Endometrial microvascular endothelial cells (primary cell): ENCODE measurements around the gene ZC3H8. TPM values are rescaled to one million over a fixed set of nuclear protein-coding genes. Genes with fewer than 3 reads are reported as not detected.
"Not testable (repeated sequence)": the region's sequence is repeated elsewhere in the genome, so short reads cannot be mapped to it uniquely, and the experiment has no call there.

Experiments
- in situ Hi-C: cut with HindIII; loops from 2 replicates; pipeline ENCODE4 v1.10.0; 2017; ENCODE audit warnings: low sequenced_read_pairs, low pct_unique_long_range_greater_than_20kb; ENCODE audit errors: inconsistent ontology term
- total RNA-seq: library from RNA; depleted of rRNA; stranded (reverse); fragments of >200 nt; gene quantifications from one replicate; pipeline ENCODE4 v1.2.3, GENCODE V29; 2015; ENCODE audit errors: inconsistent ontology term

Gene ZC3H8
- total RNA-seq, 1 donor from 2014 or later: 2.0 TPM

GRCh38 chr2:112268547-112268946, 13.7 kb upstream of the ZC3H8 start:
- in situ Hi-C loops: no loop called here

GRCh38 chr2:112262876-112263275, 8.0 kb upstream of the ZC3H8 start:
- in situ Hi-C loops: no loop called here

- in situ Hi-C loops: no loop called here
These were observed 5.4 kb upstream of the ZC3H8 start for GRCh38 chr2:112260295-112260625.

DNA sequence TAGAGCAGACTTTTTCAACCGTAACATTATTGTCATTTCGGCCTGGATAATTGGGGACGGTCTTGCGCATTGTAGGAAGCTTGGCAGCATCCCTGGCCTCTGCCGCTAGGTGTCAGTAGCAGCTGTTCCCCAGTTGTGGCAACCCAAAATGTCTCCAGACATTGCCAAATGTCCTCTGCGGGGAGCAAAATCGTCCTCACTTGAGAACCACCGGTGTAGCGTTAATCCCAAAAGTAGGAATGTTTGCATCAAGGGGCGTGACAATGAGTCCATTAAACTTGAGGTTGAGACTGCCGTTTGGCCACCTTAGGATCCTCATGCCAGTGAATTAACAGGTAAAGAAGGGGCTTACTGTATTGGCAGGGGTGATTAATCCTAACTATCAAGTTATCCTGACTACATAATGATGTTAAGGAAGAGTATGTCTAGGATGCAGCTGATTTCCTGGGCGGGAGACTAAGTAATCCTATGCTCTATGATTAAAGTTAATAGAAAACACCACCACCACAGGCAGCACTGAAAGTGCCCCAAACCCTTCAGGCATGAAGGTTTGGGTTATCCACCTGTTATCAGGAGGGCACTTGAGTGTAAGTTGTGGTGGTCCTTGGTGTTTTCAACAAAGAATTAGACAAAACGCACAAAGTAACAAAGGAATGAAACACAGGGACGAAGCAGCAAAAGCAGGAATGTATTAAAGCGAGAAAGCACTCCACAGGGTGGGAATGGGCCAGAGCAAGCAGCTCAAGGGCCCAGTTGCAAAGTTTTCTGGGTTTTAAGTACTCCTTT, 4.9 kb upstream of the ZC3H8 start:
- in situ Hi-C loops: no loop called here

DNA sequence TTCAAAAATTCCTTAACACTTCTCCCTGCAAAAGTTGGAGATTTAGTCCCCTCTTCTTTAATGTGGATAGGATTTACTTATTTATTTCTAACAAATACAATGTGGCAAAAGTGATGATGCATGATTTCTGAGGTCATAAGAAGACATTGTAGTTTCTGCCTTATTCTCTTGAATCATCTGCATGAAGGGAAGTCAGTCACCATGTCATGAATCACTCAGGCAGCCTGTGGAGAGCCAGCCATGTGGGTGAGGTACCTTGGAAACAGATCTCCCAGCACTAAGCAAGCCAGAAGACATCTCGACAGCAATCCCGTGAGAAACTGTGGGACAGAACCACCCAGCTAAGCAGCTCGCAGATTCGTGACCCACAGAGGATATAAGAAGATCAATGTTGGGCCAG, 2.7 kb upstream of the ZC3H8 start:
- in situ Hi-C loops: no loop called here

- in situ Hi-C loops: no loop called here
These were observed 1.8 kb upstream of the ZC3H8 start for GRCh38 chr2:112256654-112257053.

DNA sequence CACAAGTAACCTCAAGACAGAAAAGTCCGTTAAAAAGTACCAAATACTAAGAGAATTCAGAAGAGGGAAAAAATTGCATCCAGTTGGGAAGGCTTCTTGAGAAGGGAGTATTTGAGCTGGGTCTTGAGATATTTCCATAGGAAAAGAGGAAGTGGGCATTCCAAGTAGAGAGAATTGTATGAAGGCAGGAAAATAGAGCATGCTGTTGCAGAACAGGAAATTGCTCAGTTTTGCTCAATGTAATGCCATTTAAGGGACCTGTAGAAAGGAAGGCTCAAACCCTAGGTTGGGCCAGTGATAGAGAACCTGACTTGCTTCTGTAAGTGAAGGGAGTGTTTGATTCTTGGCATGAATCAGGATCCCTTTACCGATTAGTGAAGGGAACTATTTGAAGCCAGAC, 1.0 kb upstream of the ZC3H8 start:
- in situ Hi-C loops: no loop called here

GRCh38 chr2:112253261-112253815, 1.5 kb downstream of the ZC3H8 start:
- in situ Hi-C loops: no loop called here

DNA sequence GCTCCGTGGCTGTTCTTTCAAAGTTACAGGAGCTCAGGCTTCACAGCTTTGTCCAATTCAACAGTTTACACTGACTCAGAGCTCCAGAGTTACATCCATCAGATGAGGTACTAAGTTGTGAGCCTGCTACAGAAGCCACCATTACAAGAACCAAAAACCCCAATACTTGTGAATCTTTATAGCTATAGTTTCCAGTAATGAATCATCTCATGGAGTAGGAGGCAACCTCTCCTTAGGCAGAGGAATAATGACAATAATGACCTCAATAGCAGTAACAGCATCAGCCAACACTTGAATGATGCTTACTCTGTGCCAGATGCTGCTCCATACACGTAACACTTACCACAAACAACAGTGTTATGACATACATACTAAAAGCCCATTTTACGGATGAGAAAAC, 3.6 kb downstream of the ZC3H8 start:
- in situ Hi-C loops: no loop called here

DNA sequence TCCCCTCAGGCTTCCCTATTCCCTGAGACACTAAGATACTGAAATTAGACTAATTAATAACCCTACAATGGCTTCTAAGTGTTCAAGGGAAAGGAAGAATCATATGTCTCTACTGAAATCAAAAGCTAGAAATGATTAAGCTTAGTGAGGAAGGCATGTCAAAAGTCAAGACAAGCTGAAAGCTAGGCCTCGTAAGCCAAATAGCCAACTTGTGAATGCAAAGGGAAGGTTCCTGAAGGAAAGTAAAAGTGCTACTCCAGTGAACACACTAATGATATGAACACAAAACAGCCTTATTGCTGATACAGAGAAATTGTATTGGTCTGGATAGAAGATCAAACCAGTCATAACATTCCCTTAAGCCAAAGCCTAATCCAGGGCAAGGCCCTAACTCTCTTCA, 10.0 kb downstream of the ZC3H8 start:
- in situ Hi-C loops: no loop called here

GRCh38 chr2:112243233-112243632, 11.6 kb downstream of the ZC3H8 start:
- in situ Hi-C loops: no loop called here

DNA sequence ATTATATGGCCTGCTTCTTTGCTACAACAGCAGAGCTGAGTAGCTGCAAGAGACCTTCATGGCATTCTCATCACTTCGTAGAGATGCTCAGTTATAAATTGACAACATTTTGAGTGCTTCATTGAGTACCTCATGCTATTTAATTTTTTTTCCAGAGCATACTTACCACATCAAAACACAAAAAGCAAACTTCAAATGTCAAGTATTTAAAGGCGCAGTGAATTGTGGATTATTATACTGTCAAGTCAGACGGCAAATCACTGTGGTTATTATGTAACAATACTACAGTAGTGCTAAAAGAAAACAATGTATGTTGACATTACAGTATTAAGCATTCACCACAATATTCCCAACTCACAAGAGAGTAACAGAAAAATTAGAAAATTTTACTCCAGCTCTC, 12.5 kb downstream of the ZC3H8 start:
- in situ Hi-C loops: no loop called here

DNA sequence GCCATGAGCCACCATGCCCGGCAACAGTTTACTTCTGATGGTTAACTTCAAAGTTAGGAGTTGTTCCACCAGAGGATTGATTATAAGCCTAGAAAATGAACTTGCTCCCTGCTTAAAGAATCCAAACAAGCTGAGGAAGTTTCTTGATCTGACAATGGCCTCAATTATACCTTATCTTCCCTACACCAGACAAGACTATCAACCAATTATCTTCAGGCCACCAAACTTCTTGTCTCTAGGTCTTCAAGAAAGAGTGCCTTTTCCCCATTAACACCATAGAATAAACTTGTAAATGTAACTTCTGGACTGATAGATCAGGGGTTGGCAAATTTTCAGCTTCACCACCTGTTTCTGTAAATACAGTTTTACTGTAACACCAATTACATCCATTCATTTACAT, 15.0 kb downstream of the ZC3H8 start:
- in situ Hi-C loops: no loop called here

GRCh38 chr2:112230371-112230770, 24.5 kb downstream of the ZC3H8 start:
- in situ Hi-C loops: no loop called here

- in situ Hi-C loops: no loop called here
These were observed 25.5 kb downstream of the ZC3H8 start for GRCh38 chr2:112229348-112229747.

DNA sequence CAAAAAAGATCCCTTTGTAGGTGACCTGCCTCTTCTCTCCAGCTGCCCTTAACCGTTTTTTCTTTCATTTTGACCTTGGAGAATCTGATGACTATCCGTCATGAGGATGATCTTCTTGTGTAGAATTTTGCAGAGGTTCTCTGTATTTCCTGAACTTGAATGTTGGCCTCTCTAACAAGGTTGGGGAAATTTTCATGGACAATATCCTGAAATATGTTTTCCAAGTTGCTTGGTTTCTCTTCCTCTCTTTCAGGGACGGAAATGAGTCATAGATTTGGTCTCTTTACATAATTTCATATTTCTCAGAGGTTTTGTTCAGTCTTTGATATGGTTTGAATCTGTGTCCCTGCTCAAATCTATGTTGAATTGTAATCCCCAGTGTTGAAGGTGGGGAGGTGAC, 34.0 kb downstream of the ZC3H8 start:
- in situ Hi-C loops: no loop called here

GRCh38 chr2:112220186-112220585, 34.7 kb downstream of the ZC3H8 start:
- in situ Hi-C loops: no loop called here

DNA sequence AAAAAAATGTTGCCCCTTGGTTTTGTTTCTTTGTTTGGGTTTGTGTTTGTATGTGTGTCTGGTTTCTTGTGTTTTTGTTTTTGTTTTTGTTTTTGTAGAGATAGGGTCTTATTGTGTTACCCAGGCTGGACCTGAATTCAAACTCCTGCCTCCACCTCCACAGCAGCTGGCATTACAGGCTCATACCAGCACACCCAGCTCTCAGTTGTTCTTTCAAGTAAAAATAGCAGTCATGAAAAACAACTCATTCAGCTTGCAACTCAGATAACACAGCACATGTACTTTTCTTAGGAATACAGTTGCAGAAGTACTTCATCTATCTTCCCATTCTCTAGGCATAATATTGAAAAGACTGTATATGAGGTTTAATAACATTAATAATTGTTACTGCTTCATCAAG, 37.0 kb downstream of the ZC3H8 start:
- in situ Hi-C loops: no loop called here

GRCh38 chr2:112216167-112216566, 38.7 kb downstream of the ZC3H8 start:
- in situ Hi-C loops: no loop called here

- in situ Hi-C loops: not testable (repeated sequence)
These were observed 46.9 kb downstream of the ZC3H8 start for GRCh38 chr2:112207905-112208304.

GRCh38 chr2:112204411-112204810, 50.4 kb downstream of the ZC3H8 start:
- in situ Hi-C loops: no loop called here
